GM12865 (cell line): Measurements from ENCODE around the gene STRIP2.

Experiments
- DNase-seq: peaks from one replicate; pipeline ENCODE4 v3.0.0; 2010; ENCODE audit warnings: low read depth
- H3K4me3 ChIP-seq: 2 replicates; pipeline ENCODE4 v1.5.1; 2011; ENCODE audit warnings: mild to moderate bottlenecking, low read depth, low read length, control low read depth
- CTCF ChIP-seq: IDR thresholded peaks from 2 replicates; pipeline ENCODE4 v1.5.1; 2011; ENCODE audit warnings: low read length, control low read depth, low read depth, inconsistent platforms; ENCODE audit not compliant: insufficient read depth; ENCODE audit errors: missing control alignments

Gene STRIP2

GRCh38 chr7:129422727-129423126 is 11.5 kb upstream of the STRIP2 start:
- TF ChIP-seq CTCF: no peak
- H3K4me3 ChIP-seq: no peak overlapping the region
- DNase-seq: no peak

DNA sequence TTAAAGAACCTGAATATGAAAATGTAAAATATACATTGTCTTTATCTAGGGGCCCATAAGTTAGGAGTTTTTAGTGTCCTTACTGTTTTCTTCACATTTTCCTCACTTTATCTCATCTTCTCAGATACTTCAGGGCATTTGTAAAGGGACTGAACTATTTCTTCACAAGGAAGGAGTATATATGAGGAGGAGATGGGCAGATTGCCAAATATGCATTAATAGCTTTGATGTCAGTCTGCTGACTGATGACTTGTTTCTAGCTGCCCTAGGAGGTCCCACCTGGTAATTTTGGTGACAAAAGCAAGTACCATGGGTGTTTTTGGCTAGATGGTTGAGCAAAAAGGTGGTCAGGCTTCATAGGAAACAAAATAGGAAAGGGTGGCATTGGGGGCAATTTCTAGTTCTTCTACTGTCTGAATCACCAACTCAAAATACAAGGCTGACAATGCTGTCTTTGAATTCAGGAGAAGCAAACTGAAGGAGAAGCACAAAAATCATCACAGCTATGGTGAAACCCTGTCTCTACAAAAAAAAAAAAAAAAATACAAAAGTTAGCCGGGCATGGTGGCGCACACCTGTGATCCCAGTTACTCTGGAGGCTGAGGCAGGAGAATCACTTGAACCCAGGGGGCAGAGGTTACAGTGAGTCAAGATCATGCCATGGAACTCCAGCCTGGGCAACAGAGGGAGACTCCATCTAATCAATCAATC is 10.4 kb upstream of the STRIP2 start:
- H3K4me3 ChIP-seq: no peak overlapping the region
- TF ChIP-seq CTCF: no peak
- DNase-seq: no peak

DNA sequence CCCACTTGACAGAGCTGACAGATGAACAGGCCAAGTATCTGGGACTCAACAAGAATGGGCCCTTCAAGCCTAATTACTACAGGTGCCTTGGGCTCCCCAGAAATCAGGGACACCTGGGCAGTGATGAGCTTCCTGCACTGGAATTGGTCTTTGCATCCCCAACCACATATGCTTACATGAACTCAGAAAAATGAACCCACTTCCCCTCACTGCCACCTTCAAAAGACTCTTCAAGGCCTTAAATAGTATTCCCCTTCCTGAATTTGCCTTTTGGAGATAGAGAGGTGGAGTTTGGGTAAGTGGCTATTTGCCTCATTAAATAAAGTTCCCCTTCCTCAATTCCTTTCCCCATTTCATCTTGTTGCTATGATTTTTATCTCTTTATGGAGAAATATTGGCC is 7.8 kb upstream of the STRIP2 start:
- TF ChIP-seq CTCF: no peak
- no peak for DNase-seq
- H3K4me3 ChIP-seq: no peak overlapping the region

DNA sequence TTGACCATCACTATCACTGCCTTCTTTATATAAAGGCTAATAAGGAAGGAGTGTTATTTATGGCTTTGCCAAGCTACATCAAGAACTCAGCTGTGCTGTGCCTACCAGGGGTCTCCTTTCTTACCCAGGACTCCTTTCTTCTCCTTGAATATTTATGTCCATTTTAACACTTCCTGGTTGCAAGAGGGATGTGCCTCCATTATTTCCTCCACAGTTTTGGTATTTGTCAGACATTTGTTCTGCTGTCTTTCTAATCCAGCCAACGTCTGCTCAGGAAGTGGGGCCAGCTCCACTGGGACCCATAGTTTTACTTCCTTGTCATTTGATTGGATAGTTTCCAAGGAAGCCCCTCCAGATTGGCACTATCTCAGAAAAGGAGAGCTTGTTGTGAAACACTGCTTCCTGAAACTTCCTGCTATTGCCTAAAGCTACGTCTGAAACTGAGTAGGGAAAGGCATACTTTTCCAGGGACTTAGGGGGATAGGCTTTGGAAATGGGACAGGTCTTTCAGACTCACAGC is 6.6 kb upstream of the STRIP2 start:
- no peak overlapping the region for H3K4me3 ChIP-seq
- TF ChIP-seq CTCF: no peak
- DNase-seq: no peak

DNA sequence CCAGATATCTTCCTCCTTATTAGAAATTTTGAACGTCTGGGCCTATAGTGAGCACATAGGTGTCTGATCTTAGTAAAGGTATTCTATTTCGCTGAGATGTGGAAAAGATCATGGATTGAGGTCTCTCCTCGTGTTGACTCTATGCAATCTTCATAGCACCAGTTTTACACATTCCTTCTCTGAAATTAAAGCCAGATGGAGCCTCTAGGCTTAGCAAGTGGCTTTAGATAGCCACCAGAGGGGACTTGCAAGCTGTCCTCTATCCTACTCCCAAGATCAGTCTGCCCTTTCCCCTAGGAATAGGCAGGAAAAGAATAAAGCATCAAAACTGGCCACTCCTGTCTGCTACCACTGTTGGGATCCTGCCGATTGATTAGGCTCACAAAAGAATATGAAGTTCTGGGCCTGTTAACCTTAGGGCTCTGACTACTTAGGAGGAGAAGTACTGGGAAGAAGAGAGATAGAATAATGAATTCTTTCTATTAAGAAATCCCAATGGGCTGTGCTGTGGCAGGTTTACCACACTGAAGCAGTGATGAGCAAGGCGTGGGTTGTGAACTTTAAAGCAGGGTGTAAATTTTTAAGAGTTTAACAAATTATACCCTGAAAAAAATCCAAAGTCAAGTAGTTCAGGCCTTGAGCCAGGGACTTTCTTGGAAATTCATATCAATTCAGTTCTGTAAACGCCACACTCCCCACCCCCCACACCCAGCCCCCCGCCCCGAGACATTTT is 2.2 kb upstream of the STRIP2 start:
- no peak for DNase-seq
- no peak for TF ChIP-seq CTCF

GRCh38 chr7:129434675-129435318 is 565 bp downstream of the STRIP2 start:
- no peak for TF ChIP-seq CTCF
- peak overlapping the region; percentile 72 for H3K4me3 ChIP-seq
- DNase-seq: peak; percentile 5

More for the DNA sequence above, 2.2 kb upstream of the STRIP2 start:
- H3K4me3 ChIP-seq: no peak overlapping the region
